ENCODE data around the gene PLEKHA6.

Gene PLEKHA6

DNA sequence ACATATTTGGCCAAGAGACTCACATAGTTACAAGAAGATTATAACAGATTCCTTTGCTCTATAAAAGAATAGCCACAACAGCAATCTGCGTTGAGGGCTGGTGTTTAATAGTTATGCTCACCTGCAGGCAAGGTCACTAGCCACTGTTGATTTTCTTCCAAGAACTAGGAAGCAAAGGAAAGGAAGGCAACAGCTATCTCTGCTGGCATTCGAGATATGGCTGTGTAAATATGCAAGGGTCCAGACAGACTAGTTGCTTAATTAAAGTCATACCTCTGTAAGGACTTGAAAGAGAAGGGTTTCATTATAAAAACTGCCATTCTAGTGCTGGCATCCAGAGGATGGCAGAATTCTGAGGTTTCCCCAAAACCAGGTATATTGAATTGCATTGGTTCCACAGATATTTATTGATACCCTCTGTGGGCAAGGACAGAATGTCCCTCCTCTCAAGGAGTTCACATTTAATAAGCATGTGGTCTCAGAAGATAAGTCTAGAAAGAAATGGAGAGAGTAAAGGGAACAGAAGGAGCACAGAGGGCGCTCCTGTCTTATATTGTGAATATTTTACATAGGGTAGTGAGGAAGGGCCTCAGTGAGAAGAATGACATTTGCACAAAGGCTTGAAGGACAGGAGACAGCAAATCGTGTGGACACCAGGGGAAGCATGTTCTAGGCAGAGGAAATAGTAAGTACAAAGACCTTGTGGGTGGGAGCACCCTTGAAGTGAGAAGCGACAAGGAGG is 23.6 kb upstream of the PLEKHA6 start:
- no peak for DNase-seq (ENCODE audit: low read depth)

DNA sequence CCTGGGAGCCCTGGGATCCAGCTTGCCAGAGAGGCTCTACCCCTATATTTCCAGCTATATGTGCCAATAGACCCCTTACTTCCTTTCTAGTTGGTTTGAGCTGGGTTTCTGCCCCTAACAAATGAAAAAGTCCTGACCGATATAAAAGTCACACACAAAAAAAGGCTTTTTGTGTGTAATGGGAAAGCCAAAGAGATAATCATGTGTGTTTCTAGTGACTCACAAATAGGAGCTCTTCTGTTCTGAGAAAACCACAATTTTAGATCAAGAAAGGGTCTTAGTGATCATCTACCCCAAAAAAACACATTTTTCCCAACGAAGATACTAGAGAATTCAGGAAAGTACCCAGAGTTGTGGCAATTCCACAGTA is 23.0 kb upstream of the PLEKHA6 start:
- no peak for DNase-seq (ENCODE audit: low read depth)

DNA sequence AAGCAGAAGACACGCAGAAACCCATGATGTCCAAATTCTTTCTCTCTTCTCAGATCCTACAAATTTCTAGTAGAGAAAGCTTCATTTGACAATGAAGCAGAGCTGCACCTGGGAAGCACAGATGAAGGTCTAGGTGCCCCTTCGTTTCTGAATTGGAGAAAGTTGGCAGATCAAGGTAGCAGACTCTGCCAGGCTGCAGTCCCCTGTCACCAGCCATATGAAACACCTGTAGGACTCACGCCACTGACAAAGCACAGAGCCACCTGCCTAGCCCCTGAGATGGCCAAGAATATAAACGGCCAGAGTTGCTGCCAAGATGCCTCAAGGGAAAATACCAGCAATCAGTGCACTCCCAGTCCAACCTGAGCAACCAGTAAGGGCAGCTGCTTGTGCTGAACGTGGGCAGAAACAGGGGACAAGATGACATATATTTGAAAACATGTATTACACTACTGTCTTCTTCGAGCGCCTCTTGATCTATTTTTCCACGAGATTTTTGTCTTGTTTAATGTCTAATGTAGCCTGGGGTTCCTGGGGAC is 20.6 kb upstream of the PLEKHA6 start:
- DNase-seq (ENCODE audit: low read depth), result no peak

DNA sequence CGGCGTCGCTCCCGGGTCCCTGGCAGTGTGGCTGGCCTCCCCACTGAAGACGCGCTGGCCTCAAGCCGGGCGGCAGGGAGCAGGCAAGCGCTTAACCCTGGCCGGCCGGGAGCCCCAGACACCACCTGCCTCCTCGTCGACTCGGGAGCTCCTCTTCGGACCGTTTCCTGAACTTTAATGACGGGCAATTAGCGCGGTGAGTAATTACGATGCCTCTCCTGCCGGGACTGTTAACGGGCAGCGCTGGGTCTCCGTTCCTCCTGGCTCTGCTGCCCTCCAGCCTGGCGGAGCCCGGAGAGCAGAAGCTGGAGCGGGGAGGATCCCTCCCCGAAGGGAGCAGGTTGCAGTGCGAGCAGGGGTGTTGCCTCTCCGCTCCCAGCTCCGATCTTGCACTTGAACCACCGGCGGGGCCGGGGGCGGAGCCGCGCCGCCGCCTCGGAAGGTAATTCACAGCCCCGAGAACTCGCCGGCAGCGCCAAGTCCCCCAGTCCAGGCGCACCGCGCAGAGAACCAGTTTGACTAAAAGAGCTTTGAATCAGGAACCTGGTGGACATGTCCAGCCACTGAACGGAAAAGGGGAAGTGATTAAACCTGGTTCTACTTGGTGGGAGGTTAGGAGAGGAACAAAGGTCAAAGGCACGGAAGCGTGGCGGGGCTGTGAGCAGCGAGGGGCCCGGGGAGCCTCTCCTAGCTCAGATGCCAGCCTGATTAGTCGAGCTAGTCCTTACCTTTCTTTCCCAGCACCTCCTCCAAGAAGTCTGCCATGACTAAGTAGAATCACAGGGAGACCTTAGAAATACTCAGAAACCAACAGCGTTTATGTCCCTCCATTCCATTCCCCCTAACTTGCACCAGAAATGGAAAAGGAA is 18.3 kb upstream of the PLEKHA6 start:
- DNase-seq (ENCODE audit: low read depth), result peak; percentile 10

DNA sequence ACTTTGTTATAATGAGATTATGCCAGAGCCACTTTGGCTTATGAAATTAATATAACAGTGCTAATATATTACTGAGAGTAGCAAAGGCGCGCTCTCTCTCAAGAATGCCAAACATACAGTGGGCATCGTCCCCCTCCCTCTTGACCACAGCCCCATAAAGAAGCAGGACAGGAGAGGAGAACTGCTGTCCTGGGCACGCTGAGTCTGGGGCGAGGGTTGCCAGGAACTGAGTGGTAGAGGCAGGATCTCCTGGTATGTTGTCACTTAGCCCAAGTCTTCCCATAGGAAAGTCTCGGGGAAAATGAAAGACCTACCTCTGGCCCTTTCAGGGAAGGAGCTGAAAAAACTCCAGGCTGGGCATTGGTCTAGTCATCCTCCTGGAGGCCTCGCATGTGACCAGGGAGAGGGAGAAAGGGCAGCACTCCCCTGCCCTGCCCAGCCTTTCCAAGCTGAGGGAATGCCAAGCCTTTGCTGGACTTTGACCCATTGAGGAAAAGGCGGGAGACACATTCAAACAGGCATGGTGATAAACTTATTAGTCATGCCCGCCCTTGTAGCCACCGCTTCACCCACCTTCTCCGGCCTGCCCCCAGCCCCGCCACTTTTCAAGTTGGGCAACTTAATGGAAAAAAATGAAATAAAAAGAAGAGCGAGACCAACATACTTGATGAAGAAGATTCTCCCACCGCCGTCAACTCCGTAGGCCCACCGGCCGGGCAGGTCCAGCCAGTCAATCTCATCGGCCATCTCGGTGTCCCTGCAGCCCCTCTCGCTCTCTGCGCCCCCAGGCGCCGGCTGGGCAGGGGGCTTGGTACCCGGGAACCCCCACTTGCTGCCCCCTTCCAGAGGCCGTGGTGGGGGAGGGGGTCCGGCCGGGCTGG is 17.4 kb upstream of the PLEKHA6 start:
- DNase-seq (ENCODE audit: low read depth), result no peak

DNA sequence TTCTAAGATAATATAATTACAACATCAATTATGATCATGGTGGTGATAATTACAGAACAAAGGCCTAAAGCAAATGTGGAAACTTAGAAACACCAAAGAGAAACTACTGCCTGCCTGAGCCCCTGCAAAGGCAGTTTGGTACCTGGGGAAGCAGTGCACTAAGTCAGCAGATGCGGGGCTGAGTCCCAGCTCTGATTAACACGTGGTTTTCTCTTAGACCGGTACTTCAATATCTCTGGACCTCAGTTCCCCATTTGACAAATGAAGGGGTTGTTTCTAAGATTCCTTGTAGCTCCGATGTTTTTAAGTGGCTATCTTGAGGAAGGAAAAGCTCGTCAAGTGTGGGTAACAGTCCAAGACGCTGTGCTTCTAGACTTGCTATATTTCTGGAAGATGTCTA is 16.7 kb upstream of the PLEKHA6 start:
- no peak for DNase-seq (ENCODE audit: low read depth)

DNA sequence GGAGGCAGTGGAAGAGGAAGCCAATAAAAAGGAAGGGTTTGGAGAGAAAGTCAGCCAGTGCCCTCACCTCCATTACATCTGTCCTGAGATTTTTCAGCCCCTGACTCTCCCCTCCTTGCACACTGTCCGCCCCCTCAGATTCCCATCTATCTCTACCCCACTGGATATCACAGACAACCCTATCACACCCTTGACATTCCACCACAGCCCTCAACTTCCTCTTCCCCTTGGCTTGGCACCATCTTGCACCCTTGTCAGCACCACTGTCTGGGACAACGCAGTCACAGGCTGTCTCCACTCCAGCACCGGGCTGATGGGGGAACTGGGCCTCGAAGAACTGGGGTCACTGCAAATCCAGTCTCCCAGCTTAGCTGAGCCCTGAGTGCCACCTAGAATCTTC is 14.2 kb upstream of the PLEKHA6 start:
- DNase-seq (ENCODE audit: low read depth), result no peak

DNA sequence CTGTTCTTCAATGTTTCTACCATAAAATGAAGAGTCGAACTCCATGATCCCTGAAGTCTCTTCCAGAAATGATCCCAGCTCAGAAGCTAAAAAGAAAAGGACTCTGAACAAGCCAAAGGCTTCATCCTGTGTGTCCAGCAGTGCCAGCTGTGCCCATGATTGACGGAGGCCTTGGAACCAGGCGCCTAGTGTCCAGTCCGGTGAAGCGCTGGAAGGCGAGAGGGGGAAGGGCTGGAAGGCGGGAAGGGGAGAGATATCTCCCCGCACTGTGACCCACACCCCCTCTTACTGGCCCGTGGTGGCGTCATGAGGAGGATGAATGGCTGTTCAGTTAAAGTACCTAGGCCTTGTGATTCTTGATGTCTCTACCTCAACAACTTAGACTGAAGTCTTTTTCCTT is 10.4 kb upstream of the PLEKHA6 start:
- DNase-seq (ENCODE audit: low read depth), result no peak

DNA sequence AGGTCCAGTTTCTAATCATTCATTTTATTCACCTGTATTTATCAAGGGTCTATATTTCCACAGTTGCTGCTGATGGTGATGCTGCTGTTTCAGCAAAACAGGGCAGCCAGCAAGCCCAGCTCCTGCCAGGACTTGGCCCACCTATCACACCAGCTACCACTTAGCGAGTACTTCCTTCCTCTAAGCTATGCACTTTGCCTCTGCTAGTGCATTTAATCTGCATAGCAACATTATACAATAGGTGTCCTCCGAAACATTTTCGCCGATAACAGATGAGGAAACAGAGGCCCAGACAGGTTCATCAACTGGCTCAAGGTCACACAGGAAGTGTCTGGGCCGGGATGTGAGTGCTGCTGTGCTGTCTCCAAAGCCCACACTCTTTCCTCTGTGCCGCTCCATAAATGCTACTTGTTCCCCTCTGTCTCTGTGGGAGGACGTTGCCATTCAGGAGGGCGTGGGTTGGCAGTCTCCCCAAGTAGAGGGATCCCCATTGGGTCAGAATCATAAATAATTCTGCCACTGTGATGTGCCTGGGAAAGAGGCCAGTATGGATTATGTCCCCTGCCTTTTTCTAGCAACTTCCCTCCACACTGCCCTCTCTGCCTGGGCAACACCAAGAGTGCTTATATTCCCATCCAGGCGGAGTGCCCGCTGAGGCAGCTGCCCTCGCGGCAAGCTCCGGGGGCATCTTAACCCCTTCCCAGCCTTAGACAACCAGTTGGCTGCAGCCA is 9.4 kb upstream of the PLEKHA6 start:
- DNase-seq (ENCODE audit: low read depth), result no peak

DNA sequence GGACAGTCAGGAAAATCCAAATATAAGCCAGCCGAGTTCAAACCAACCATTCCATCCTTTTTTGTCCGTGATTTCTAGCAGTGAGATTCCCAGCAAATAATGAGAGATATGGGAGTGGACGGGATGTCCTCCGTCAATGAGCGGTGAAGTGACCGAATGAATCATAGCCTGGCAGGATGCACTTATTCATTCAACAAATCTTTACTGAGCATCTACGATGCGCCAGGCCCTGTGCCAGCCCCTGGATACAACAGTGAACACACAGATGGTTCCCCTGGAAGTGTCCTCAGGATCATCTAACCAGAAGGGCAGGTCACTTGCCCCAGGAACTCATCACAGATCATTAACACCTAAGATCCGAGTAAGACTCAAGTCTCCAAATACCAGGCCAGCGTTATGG is 8.2 kb upstream of the PLEKHA6 start:
- no peak for DNase-seq (ENCODE audit: low read depth)

DNA sequence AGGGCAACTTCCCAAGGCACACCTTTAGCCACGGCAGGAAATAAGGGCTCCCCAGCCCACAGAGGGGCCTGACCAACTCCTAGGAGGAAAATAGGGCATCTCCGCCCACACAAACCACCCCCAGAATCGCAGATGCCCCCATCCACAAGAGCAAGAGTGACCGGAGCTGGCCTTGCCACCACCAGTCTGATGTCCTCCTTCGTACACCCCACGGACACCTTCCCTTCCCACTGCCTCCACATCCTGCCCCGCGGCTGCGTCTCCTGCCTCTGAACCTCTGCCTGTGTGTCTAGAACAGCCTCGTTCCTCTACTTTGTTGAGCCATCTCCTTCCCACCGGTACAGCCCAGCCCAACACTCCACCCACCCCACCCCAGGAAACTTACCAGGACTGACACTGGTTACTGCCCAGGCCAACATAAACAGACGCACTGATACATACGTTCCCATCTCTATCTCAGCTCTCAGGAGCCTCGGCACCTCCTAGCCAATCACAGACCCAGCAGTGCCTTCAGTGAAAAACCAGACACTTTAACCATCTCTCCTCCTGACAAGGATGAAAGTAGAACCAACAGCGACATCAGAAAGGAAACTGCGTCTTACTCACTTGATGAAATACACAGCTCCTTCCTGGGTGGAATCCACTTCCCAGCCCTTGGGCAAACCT is 7.6 kb upstream of the PLEKHA6 start:
- DNase-seq (ENCODE audit: low read depth), result no peak

DNA sequence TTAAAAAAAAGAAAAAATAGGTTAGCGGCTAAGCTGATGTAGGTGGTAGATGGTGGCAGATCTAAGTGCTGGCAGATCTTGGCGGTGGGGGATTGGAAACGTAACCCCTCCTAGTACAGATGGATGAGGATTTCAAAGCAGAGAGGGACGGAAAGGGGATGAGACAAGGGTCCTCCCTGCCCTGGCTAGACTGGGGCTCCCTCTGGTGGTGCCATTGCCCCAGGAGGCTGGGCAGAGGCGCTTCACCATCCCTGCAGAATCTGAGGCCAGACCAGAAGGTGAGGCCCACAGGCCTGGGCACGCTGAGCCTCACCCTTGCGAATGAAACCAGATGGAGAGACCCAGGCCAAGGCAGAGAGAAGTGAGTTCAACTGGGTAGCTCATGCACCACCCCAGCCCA is 7.0 kb upstream of the PLEKHA6 start:
- DNase-seq (ENCODE audit: low read depth), result no peak

DNA sequence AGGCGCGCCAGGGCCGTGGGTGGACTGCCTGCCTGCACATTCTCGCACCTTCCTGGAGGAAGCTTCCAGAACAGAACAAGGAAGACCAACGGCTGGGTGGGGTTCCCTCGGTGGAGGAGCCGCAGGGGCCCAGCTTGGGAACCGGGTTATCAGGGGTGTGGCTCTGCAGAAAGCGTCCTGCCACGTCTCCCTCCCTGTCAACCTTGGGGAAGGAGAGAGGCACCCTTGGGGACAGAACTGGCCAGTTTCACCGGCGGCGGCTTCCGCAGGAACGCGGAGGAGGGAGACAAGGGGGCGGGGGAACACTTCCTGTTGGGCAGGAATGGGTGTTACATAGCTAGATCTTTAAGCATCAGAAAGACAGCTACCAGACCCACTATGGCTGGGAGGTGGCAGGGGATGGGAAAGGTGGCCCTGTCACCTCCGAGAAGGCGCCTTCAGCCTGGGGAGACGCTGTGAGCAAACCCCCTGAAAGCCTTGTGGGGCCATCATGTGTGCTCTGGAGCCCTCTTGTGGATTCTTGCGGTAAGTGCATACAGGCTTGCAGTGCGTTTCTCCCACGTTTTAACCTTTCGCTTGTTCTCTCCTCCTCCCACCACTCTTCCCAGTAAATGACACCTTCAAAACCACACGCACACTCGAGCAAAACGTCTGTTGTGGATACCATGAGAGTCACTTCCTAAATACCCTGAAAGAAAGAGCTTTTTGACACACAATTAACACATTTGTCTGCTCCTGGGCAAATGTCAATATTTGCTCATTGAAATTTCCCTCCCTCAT is 3.8 kb upstream of the PLEKHA6 start:
- DNase-seq (ENCODE audit: low read depth), result peak; percentile 60

DNA sequence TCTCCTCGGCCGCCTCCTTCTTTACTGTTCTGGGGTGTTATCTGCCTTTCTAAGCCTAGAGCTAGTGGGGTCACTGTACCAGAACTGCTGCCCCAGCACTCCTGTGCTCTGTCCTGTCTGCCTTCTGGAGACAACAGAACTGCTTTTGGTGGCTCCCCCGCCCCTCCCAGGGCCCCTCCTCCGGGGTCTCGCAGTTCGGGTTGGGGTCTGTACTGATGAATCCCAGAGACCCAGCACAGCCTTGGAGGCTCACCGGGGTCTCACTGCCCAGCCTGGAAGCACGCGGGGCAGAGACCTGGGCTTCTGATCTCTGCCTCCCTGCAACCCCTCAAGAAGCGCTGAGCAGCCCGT is 3.2 kb upstream of the PLEKHA6 start:
- no peak for DNase-seq (ENCODE audit: low read depth)

DNA sequence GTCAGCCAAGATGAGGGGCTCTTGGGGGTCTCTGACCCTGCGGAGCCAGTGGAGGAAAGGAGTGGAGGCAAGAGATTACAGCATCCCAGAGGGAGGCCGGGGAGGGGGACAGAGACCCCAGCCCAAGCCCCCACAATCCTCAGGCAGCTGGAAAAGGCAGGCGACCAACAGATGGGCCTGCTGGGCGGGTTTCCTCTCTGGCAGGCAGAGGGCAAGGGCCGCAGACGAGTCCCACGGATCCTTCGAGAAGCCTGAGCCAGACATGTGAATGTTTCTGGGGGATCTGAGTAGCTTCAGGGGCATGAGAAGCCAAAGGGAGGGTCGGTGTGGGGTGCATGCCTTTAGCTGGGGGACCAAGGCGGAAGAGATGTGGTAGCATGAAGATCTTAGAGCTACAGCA is 2.1 kb upstream of the PLEKHA6 start:
- no peak for DNase-seq (ENCODE audit: low read depth)

DNA sequence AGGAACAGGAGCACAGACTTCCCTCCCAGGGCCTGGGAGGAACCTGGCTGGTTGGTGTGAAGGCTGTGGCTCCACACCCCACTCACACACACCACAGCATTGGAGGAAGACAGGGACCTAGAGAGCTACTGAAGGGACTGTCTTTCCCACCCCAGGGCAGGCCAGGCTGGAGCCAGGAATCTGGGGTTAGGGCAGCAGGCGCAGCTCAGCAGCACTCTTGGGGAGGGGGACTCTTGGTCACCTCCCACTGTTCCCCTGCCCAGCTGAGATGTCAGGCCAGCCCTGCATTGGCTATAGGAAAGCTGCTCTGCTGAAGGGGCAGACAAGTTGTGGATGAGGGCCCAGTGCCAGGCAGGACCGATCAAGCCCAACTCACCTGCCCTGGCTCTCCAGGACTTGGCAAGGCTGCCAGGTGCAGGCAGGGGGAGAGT is 1.6 kb upstream of the PLEKHA6 start:
- no peak for DNase-seq (ENCODE audit: low read depth)

DNA sequence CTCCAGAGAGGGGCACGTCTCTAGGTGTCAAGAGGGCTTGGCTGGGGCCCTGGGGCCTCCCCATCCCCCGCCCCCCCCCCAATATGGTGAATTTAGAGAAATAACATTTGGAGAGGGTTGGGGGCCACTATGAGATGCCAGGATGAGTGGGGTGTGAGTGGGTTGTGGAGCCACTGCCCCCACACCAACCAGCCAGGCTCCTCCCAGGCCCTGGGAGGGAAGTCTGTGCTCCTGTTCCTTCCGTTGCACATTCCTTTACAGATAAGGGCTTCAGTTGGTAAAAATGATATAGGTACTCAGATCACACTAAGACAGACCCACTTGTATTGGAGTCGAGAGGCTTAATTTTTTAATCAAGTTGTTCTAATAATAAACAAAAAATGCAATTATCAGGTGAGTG is 585 bp upstream of the PLEKHA6 start:
- no peak for DNase-seq (ENCODE audit: low read depth)

DNA sequence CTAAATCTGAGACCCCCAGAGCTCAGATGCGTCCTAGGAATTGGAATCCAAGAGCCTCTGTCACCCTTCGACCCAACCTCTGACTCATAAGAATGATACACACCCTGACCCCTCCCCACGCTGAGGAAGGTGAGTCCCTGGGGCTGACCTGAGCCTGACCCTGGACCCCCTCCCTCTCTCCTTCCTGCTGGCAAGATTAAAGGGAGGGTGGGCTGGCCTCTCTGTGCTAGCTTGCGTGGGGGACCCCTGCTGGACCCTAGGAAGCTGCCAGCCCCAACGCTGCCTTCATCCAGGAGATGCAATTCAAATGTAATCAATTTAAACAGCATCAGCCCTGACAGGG is 627 bp downstream of the PLEKHA6 start:
- no peak for DNase-seq (ENCODE audit: low read depth)

DNA sequence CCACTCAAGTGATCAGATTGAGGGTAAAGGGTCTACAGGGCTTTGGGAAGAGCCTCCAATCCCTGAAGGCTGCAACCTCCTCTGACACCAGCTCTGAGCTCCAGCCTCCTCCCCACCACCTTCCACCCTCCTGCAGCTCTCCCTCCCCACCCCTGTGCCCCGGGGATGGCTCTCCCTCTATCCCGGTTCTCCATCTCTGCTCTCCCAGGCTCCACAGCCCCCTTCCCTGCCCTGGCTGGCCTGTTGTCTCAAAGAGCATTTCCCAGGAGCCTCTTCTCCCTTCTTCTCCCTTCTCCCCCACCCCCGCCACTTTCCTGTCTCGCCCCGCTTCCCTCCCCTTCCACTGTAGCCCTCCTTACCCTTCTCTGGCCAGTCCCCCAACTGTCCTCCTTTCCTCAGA is 1.1 kb downstream of the PLEKHA6 start:
- no peak for DNase-seq (ENCODE audit: low read depth)

Data from T follicular helper cell (primary cell).